ENCODE measurements around the gene SIM1. TPM values are rescaled to one million over a fixed set of nuclear protein-coding genes. Genes with fewer than 3 reads are reported as not detected.

Gene SIM1, protein sequence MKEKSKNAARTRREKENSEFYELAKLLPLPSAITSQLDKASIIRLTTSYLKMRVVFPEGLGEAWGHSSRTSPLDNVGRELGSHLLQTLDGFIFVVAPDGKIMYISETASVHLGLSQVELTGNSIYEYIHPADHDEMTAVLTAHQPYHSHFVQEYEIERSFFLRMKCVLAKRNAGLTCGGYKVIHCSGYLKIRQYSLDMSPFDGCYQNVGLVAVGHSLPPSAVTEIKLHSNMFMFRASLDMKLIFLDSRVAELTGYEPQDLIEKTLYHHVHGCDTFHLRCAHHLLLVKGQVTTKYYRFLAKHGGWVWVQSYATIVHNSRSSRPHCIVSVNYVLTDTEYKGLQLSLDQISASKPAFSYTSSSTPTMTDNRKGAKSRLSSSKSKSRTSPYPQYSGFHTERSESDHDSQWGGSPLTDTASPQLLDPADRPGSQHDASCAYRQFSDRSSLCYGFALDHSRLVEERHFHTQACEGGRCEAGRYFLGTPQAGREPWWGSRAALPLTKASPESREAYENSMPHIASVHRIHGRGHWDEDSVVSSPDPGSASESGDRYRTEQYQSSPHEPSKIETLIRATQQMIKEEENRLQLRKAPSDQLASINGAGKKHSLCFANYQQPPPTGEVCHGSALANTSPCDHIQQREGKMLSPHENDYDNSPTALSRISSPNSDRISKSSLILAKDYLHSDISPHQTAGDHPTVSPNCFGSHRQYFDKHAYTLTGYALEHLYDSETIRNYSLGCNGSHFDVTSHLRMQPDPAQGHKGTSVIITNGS
- total RNA-seq: 1 to 10 TPM; 1.5 to 8.3 (median 3.8) TPM

DNA sequence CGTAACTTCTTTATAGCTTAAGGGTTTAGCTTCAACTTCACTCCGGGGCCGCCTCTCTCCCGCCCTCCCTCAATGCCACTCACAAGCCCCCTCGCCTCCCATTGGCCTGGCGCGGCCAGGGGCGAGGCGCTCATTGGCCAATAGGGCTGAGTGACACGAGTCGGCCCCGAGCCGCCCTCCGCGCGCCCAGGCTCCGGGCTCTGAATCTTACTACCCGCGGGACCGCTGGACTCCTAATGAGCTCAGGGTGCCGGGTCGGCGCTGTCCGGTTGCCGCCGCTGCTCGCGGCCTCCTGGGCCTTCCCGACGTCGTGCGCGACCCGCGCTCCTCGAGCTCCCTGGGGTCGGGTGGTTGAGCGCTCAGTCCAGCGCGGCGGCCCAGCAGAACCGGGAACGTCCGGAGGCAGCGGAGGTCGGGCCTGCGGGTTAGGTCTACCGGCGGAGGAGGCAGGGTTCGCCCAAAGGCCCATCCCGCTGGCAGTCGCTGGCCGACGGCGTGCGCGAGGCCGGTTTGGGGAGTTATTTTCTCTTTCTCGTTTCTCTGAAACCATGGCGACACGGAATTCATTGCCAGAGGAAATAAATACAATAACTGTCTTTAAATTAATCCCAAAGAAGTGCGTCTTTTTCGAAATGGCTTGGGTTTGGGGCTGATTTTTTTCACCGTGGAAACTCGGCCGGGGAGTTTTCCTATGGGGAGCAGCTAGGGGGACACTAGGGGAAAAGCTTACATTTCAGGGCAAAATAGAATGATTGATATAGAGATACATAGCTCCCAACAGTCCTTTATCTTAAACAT is at the start of gene SIM1:
Gene SIM1 (minus strand): TSS at position 19 of the 798 bp plus-strand sequence. CDS start 1,453 bp downstream, outside the sequence.
- Histone ChIP-seq H3K4me1 (replicated peaks in 1 of 2) (peaks cover 0 to 20% of the 10 kb centered on the region in 2 donors), H3K27ac (no peak within 1 kb of the TSS), H3K4me3 (peak within 1 kb of the TSS; percentile 18 to 42 (median 37))
- 0 to 5% (median 1%) methylated on average over 1 to 37 of the region's 66 CpGs; no CpG with 5 or more reads in 2 of the 10 experiments for WGBS, 10 experiments
- in situ Hi-C loops (cut with MboI; ENCODE audit: low pct_unique_long_range_greater_than_20kb in 2 of 9, low sequenced_read_pairs in 9 of 9, unreplicated experiment in 9 of 9): loop anchor here in 3 of 9 experiments (25.0 kb wide), 2 partner anchors 853 to 878 kb away; partner anchors contain the start of gene PRDM13 (in 2 of the 3)
- peak; percentile 93 to 98 (median 96) for ATAC-seq (replicated peaks in 6 of 8)

DNA sequence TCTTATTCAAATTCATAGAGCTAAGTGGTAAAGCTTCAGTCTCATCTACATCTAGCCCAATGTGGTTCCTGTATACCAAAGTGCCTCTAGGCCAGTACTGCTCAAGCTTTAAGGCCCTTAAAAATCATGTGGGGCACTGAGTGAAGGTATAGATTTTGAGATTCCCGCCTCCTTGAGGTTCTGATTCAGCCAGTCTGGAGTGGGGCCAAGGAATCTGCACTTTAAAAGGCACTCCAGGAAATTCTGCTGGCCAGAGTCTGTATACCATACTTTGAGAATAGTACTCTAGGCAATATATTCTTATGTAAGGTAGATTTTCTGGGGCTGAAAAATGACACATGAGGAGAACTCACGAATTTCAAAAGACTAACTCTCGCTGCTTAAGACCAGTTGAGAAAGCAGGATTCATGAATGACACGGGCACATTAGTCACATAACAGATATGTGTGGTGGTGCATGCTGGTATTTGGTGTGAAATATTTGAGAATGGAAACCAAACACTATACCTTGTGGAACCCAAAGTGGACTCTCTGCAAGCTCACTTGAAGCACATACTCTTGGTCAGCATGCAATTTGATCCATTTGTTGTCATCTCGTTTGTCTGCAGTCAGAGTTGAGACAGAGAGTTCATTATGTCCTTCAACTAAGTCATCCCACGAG is 47.6 kb upstream of the SIM1 start:
- no peak overlapping the region for H3K27ac ChIP-seq
- in situ Hi-C loops (cut with MboI; ENCODE audit: low pct_unique_long_range_greater_than_20kb in 2 of 9, low sequenced_read_pairs in 9 of 9, unreplicated experiment in 9 of 9): no loop called here
- H3K4me3 ChIP-seq: no peak overlapping the region
- WGBS, 10 experiments: 52 to 93% (median 83%) methylated on average over 2 to 6 of the region's 6 CpGs; no CpG with 5 or more reads in 1 of the 10 experiments
- ATAC-seq (replicated peaks in 6 of 8): peak in 1 of 8 experiments; percentile 41
- no peaks in the 10 kb centered on the region for H3K4me1 ChIP-seq (replicated peaks in 1 of 2)

DNA sequence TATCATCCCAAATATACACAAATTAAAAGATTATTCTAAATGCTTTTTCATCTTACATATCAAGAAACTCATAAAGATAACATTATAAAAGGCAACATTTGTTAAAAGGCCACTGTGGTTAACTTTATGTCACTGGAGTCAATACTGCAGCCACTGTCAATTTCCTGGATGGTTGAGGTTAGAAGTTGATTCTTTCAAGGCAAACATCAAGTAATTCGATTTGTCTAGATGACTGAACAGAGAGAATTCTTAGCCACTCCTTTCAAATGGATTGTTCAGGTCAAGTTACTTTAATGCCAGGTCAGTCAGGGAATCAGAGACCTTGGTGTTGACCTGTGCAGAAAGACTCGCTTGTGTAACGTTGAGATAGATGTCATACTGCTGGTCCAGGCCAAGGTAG is 44.4 kb upstream of the SIM1 start:
- in situ Hi-C loops (cut with MboI; ENCODE audit: low pct_unique_long_range_greater_than_20kb in 2 of 9, low sequenced_read_pairs in 9 of 9, unreplicated experiment in 9 of 9): no loop called here
- Histone ChIP-seq H3K4me1 (replicated peaks in 1 of 2) (no peaks in the 10 kb centered on the region), H3K27ac (no peak overlapping the region), H3K4me3 (no peak overlapping the region)
- WGBS, 10 experiments: 83 to 100% (median 96%) methylated on average over 1 to 3 of the region's 3 CpGs; no CpG with 5 or more reads in 3 of the 10 experiments
- no peak for ATAC-seq (replicated peaks in 6 of 8)

DNA sequence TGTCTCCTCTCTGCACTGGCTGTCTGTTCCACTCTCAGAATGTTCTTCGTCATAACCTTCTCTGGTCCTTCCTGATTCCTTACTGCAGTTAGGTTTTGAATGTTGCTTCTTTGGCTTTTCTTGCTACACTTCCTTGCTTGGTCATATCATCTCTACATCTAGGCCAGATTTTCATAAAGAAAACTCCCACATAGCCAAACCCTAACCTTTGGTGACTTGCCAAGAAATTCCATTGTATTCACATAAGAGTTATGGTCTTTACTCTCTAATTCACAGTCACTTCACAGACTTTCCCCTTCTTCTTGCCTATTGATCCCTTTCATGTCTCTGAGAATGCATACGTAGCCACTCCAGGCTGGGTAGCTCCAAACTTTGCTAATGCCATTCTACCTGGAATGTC is 41.9 kb upstream of the SIM1 start:
- 80 to 100% (median 94%) methylated on average over 1 to 2 of the region's 2 CpGs; no CpG with 5 or more reads in 2 of the 10 experiments for WGBS, 10 experiments
- no peak overlapping the region for H3K4me3 ChIP-seq
- ATAC-seq (replicated peaks in 6 of 8): no peak
- H3K4me1 ChIP-seq (replicated peaks in 1 of 2): no peaks in the 10 kb centered on the region
- no peak overlapping the region for H3K27ac ChIP-seq
- in situ Hi-C loops (cut with MboI; ENCODE audit: low pct_unique_long_range_greater_than_20kb in 2 of 9, low sequenced_read_pairs in 9 of 9, unreplicated experiment in 9 of 9): no loop called here

DNA sequence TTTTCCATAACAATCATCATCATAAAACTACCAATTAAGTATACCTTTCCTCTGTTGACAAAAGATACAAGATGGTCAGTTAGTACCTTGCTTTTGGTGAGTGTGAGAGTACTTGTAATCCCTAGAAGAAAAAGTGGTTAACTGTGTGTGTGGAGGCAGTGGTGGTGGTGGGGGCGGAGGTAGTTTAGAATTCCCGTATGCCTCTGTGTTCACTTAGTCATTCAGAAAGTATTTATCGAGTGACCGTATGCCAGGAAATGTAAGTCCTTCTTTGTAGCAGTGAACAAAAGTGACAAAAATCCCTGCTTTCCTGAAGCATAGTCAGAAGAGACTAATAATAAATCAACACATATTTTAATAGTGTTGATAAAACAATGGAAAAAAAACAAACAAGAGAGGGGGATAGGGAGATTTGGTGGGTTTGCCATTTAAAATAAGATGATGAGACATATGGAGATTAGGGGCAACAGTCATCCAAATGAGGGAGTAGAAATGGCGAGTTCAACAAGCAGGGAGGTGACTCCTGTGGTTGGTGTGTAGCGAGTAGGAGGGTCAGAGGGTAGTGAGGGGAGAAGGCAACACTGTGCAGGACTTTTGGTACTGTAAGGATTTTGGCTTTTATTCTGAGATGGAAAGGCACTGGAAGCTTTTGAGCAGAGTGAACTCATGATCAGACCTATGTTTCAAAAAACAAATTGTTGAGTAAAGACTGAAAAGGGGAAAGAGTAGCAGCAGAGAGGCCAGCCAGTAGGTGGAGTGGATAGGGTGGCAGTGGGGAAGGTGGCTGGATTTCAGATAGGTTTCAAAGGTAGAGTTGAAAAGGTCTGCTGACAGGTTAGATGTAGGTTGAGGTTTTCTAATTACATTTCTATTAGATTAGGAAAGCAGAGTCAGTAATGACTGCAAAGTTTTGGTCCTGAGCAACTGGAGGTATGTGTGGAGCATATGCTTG is 40.3 kb upstream of the SIM1 start:
- WGBS, 10 experiments: 19 to 100% (median 88%) methylated on average over 2 to 5 of the region's 6 CpGs
- Histone ChIP-seq H3K27ac (no peak overlapping the region), H3K4me1 (replicated peaks in 1 of 2) (no peaks in the 10 kb centered on the region), H3K4me3 (no peak overlapping the region)
- in situ Hi-C loops (cut with MboI; ENCODE audit: low pct_unique_long_range_greater_than_20kb in 2 of 9, low sequenced_read_pairs in 9 of 9, unreplicated experiment in 9 of 9): no loop called here
- ATAC-seq (replicated peaks in 6 of 8): peak in 2 of 8 experiments; percentile 88 to 96

DNA sequence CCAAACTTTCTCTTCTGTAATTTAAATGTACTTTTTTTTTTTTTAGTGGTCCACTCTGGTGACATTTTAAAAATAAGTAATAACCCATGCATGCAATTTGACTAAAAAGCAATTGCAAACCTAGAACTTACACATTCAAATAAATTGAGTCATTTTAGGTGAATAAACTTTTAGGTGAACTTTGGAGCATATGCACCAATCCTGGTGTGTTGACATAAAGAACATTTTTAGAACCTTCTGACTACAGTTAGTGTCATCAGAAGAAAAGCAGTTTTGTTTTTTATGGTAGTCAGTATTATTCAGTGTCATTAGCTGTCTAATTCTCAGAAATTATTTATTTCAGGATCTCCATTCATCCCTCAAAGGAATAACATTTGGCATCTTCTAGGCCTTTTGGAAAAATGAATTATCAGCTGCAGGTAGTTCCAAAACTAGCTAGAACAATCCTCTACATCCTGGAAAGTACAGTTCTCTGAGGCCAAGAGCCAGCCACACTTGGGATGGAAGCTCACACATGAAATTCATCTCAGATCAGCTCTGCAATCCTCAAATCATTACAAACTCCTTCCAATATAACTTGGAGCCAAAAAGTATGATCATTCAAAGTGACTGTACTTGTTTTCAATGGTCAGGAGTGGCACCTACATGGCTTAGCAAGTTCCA is 38.5 kb upstream of the SIM1 start:
- H3K4me3 ChIP-seq: no peak overlapping the region
- H3K27ac ChIP-seq: no peak overlapping the region
- no peak for ATAC-seq (replicated peaks in 6 of 8)
- no peaks in the 10 kb centered on the region for H3K4me1 ChIP-seq (replicated peaks in 1 of 2)
- in situ Hi-C loops (cut with MboI; ENCODE audit: low pct_unique_long_range_greater_than_20kb in 2 of 9, low sequenced_read_pairs in 9 of 9, unreplicated experiment in 9 of 9): no loop called here

DNA sequence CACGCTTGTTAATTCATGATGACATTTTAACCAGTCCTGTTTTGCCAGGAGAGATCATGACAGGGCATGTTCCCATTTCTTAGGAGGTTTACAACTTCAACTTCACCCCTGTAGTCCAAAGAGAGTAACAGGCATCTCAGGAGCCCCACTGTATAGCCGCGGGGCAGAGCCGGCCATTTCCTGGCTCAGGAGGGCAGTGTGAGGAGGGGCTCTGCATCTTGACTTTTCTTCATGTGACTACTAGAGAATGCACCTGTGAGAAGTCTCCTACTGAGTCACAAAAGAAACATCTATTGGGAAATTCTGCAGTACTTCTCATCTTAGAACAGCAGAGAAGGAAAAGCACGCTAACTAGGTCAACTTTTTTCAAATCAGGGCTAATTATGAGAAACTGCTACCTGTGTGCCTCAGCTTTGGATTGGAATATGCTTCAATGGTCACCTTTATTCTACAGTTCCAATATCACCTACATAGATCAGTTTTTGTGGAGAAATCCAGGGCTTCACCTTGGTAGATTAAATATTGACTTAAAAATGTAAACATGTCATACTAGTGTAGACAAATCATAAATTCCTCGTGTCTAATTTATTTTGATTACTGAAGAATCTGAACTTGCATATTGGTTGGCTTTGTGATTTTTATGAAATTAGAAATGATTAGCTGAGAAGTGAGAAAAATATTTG is 28.6 kb upstream of the SIM1 start:
- Histone ChIP-seq H3K4me1 (replicated peaks in 1 of 2) (peaks cover 0 to 15% of the 10 kb centered on the region in 2 donors), H3K27ac (no peak overlapping the region), H3K4me3 (no peak overlapping the region)
- no peak for ATAC-seq (replicated peaks in 6 of 8)
- WGBS, 10 experiments: 9 to 100% (median 82%) methylated on average over 1 to 6 of the region's 6 CpGs
- in situ Hi-C loops (cut with MboI; ENCODE audit: low pct_unique_long_range_greater_than_20kb in 2 of 9, low sequenced_read_pairs in 9 of 9, unreplicated experiment in 9 of 9): loop anchor here in 4 of 9 experiments (25.0 kb wide), 2 partner anchors 381 to 481 kb away; no protein-coding TSS in a partner anchor

DNA sequence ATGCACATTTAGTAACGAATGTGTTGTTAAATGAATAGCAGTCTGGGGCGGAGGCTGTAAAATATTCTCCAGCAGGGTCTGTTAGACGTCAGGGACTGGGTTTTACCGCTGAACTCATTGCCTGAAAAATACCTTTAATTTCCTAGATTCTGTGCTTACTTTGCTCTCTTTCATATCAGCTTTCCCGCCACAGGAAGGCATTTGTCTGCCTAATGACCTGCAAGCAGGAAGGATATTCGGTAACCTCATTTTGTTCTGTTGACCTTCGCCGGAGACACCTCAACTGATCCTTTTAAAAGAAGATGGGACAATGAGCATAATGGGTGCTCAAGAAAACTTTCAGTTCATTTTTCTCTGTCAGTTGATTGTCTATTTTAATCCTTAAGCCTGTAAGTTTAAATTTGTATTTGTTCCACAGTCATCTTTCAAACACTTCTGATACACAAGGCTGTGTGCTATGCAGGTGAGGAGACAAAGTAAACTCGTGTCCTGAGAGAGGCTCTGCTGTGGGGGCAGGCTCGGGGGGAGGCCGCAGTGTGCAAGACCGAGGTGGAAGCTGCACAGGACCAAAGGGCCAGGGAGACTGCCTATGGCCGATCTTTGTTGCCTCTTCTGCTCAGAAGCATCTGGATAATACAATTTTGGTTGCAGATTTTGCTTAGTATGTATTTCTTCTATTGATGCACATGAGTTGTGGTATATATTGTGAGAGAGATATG is 27.4 kb upstream of the SIM1 start:
- Histone ChIP-seq H3K27ac (no peak overlapping the region), H3K4me3 (no peak overlapping the region), H3K4me1 (replicated peaks in 1 of 2) (peaks cover 0 to 15% of the 10 kb centered on the region in 2 donors)
- 40 to 96% (median 67%) methylated on average over 1 to 10 of the region's 13 CpGs; no CpG with 5 or more reads in 1 of the 10 experiments for WGBS, 10 experiments
- in situ Hi-C loops (cut with MboI; ENCODE audit: low pct_unique_long_range_greater_than_20kb in 2 of 9, low sequenced_read_pairs in 9 of 9, unreplicated experiment in 9 of 9): loop anchor here in 4 of 9 experiments (25.0 kb wide), 2 partner anchors 380 to 480 kb away; no protein-coding TSS in a partner anchor
- peak in 2 of 8 experiments; percentile 17 to 24 for ATAC-seq (replicated peaks in 6 of 8)

DNA sequence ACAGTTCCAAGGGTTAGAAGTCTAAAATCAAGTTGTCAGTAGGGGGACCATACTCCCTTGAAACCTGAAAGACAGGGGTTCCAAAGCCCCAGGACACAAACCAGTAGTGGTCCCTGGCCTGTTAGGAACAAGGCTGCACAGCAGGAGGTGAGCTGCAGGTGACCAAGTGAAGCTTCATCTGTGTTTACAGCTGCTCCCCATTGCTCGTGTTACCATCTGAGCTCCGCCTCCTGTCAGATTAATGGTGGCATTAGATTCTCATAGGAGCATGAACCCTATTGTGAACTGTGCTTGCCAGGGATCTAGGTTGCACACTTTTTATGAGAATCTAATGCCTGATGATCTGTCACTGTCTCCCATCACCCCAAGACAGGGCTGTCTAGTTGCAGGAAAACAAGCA is 25.3 kb upstream of the SIM1 start:
- Histone ChIP-seq H3K4me1 (replicated peaks in 1 of 2) (peaks cover 0 to 15% of the 10 kb centered on the region in 2 donors), H3K4me3 (no peak overlapping the region), H3K27ac (no peak overlapping the region)
- WGBS, 10 experiments: 60 to 100% (median 92%) methylated on average over 1 to 2 of the region's 2 CpGs; no CpG with 5 or more reads in 5 of the 10 experiments
- ATAC-seq (replicated peaks in 6 of 8): no peak
- in situ Hi-C loops (cut with MboI; ENCODE audit: low pct_unique_long_range_greater_than_20kb in 2 of 9, low sequenced_read_pairs in 9 of 9, unreplicated experiment in 9 of 9): loop anchor here in 4 of 9 experiments (25.0 kb wide), 2 partner anchors 378 to 478 kb away; no protein-coding TSS in a partner anchor

DNA sequence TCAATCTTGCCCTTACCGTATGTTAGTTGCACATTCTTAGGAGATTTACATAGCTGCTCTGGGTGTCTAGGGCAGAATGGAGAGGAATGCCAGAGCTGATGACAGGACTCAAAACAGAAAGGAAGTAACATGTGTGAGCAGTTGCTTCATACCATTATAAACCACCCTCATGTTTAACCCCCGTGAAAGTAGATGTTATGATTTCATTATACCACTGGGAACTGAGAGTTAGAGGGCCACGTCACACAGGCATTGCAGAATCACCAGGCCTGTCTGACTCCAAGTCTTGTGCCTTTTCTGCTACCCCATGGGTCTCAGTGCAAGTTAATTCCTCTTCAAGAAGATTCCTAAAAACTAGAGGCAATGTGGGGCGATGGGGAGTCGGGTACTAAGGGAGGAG is 23.5 kb upstream of the SIM1 start:
- Histone ChIP-seq H3K4me3 (no peak overlapping the region), H3K27ac (no peak overlapping the region), H3K4me1 (replicated peaks in 1 of 2) (peaks cover 0 to 15% of the 10 kb centered on the region in 2 donors)
- 50 to 100% (median 93%) methylated on average over 1 to 4 of the region's 5 CpGs; no CpG with 5 or more reads in 2 of the 10 experiments for whole genome bisulfite sequencing, 10 experiments
- no peak for ATAC-seq (replicated peaks in 6 of 8)
- in situ Hi-C loops (cut with MboI; ENCODE audit: low pct_unique_long_range_greater_than_20kb in 2 of 9, low sequenced_read_pairs in 9 of 9, unreplicated experiment in 9 of 9): loop anchor here in 5 of 9 experiments (10.0 to 25.0 kb wide), 3 partner anchors 373 to 476 kb away; no protein-coding TSS in a partner anchor

Data from motor neuron (in vitro differentiated cells).